Brain microvascular endothelial cell (primary cell): ENCODE results near the gene UBA5.

ENCODE experiments used
- DNase-seq: peaks from one replicate; pipeline ENCODE4 v3.0.0-alpha.2; 2020
- H3K27ac ChIP-seq: fragments of 250-450 bp; sonication (Bioruptor Pico); 2 replicates; pipeline ENCODE4 v1.5.1; 2020; ENCODE audit warnings: mild to moderate bottlenecking, moderate library complexity
- H3K27me3 ChIP-seq: fragments of 250-450 bp; sonication (Bioruptor Pico); replicated peaks from 2 replicates; pipeline ENCODE4 v1.5.1; 2020; ENCODE audit warnings: mild to moderate bottlenecking
- H3K36me3 ChIP-seq: fragments of 250-450 bp; sonication (Bioruptor Pico); replicated peaks from 2 replicates; pipeline ENCODE4 v1.5.1; 2020; ENCODE audit warnings: mild to moderate bottlenecking
- H3K4me3 ChIP-seq: 2 replicates; pipeline ENCODE4 v1.5.1; 2011; ENCODE audit warnings: low read depth, mild to moderate bottlenecking, control low read depth, low read length, moderate library complexity
- CTCF ChIP-seq: IDR thresholded peaks from 2 replicates; pipeline ENCODE4 v1.5.1; 2011; ENCODE audit warnings: low read depth, mild to moderate bottlenecking, moderate library complexity, low read length, control low read depth, inconsistent platforms; ENCODE audit errors: missing control alignments
- in situ Hi-C: cut with HindIII; loops from 2 replicates; pipeline ENCODE4 v1.10.0; 2017; ENCODE audit warnings: low sequenced_read_pairs, low pct_ligation_motif_present

Gene UBA5

DNA sequence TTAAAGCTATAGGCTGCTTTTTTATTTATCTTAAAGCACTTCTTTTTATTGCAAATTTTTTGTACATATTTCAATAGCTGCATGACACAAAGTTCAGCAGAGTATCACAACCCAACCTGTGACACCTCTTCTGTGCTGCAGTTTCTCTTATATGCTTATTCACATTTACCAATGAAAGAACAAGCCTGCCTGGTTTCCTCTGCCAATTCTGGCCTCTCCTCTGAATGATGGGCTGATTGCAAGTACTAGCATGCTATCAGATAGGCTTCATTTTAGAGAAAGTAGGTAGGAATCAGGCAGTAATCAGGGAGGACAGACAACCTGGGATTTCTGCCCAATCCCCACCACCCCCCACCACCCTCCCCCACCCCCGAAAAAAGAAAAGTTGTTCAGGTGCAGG, 36.5 kb upstream of the UBA5 start:
- TF ChIP-seq CTCF: no peak
- H3K27ac ChIP-seq: no peak overlapping the region
- H3K36me3 ChIP-seq: no peaks in the 10 kb centered on the region
- DNase-seq: no peak
- in situ Hi-C loops: no loop called here
- H3K4me3 ChIP-seq: no peak overlapping the region
- H3K27me3 ChIP-seq: no peaks in the 10 kb centered on the region

- no peaks in the 10 kb centered on the region for H3K27me3 ChIP-seq
- H3K4me3 ChIP-seq: no peak overlapping the region
- H3K36me3 ChIP-seq: no peaks in the 10 kb centered on the region
- DNase-seq: no peak
- no peak for TF ChIP-seq CTCF
- in situ Hi-C loops: loop anchor here (25.0 kb wide), 1 partner anchor 87 kb away; no protein-coding TSS in a partner anchor
- H3K27ac ChIP-seq: no peak overlapping the region
Measured at GRCh38 chr3:132624790-132625189, 35.3 kb upstream of the UBA5 start.

DNA sequence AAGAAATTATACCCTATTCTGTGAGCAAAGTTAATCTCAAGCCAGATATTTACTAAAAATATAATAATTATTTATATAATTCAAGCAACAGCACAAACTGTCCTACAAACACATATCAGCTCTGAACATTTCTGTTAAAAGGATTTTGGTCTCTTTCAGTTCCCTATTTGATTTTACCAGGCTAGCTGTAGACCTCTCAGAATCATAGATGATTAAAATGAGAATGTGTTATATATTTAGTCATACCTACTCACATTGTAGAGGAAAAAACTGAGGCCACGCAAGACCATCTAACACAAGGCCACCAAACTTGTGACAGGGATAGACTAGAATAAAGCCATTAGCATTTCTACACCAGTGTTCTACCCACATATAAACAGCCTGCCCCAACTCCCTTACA, 34.5 kb upstream of the UBA5 start:
- in situ Hi-C loops: loop anchor here (25.0 kb wide), 1 partner anchor 88 kb away; no protein-coding TSS in a partner anchor
- H3K27ac ChIP-seq: no peak overlapping the region

GRCh38 chr3:132626955-132627354, 33.2 kb upstream of the UBA5 start:
- no peak for DNase-seq
- in situ Hi-C loops: loop anchor here (25.0 kb wide), 1 partner anchor 90 kb away; no protein-coding TSS in a partner anchor
- no peak overlapping the region for H3K27ac ChIP-seq

More for the DNA sequence above, 34.5 kb upstream of the UBA5 start:
- TF ChIP-seq CTCF: no peak
- Histone ChIP-seq H3K4me3 (no peak overlapping the region), H3K36me3 (no peaks in the 10 kb centered on the region), H3K27me3 (no peaks in the 10 kb centered on the region)
- DNase-seq: no peak

DNA sequence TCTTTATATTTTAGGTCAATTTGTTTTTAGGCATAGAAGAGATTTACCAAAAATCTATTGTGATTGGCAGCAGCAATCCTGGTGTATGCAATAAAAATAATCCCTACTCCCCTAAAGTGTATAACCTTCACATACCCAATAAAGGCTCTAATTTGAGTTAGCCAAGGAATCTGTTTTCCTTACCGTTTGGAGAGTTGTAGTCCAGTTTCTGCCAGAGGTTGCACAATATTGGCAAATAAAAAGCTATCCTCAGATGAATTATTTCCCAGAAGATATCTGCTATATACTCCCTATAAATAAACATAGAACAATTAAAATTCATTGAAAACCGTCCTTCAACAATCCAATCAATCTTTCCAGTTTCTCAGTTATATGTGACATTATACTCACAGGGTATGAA, 32.0 kb upstream of the UBA5 start:
- Histone ChIP-seq H3K27ac (no peak overlapping the region), H3K4me3 (no peak overlapping the region), H3K27me3 (no peaks in the 10 kb centered on the region), H3K36me3 (no peaks in the 10 kb centered on the region)
- no peak for DNase-seq
- TF ChIP-seq CTCF: no peak
- in situ Hi-C loops: loop anchor here (25.0 kb wide), 1 partner anchor 91 kb away; no protein-coding TSS in a partner anchor

More at GRCh38 chr3:132626955-132627354, 33.2 kb upstream of the UBA5 start:
- Histone ChIP-seq H3K27me3 (no peaks in the 10 kb centered on the region), H3K4me3 (no peak overlapping the region), H3K36me3 (no peaks in the 10 kb centered on the region)
- no peak for TF ChIP-seq CTCF

DNA sequence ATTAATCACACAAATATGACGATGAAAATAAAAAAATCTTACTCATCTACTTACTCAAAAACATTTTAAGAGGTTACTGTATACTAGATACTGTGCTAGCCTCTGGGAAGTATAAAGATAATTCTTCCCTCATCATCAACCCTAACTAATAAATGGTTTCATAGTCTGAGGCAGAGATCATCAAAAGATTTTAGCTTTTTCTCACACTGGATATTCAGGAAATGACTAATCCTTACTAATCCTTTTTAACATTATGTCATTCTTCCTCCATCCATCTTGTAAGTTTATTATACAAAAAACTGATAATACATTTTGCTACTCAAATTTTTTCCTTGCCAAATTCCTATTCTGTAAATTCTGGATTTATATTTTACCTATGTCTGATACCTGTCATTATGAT, 30.2 kb upstream of the UBA5 start:
- H3K4me3 ChIP-seq: no peak overlapping the region
- DNase-seq: no peak
- H3K36me3 ChIP-seq: no peaks in the 10 kb centered on the region
- no peak for TF ChIP-seq CTCF
- peak overlapping the region; percentile 88 for H3K27ac ChIP-seq
- H3K27me3 ChIP-seq: no peaks in the 10 kb centered on the region
- in situ Hi-C loops: loop anchor here (25.0 kb wide), 1 partner anchor 93 kb away; no protein-coding TSS in a partner anchor
